Liver (tissue), 9 donors: Measurements from ENCODE around the gene THEMIS2. TPM values are rescaled to one million over a fixed set of nuclear protein-coding genes. Genes with fewer than 3 reads are reported as not detected.
A peak's percentile ranks its signal among the peaks of the same experiment; 100 is the strongest.

Experiments
- DNase-seq: peaks from one replicate; pipeline ENCODE4 v3.0.0-alpha.2; 2017; ENCODE audit warnings: low spot score
- H3K27ac ChIP-seq, 2 donors: one replicate each; pipeline ENCODE4 v1.7.0; 2013; ENCODE audit warnings: inconsistent platforms in 2 of 2, low read length in 2 of 2, control low read depth in 1 of 2, low read depth in 1 of 2, mild to moderate bottlenecking in 1 of 2
- H3K27me3 ChIP-seq, 4 donors: one replicate each; pipeline versions ENCODE4 v1.6.1 to v1.7.0; 2013; ENCODE audit warnings: low read length in 3 of 4, inconsistent platforms in 1 of 4, mild to moderate bottlenecking in 1 of 4, moderate library complexity in 1 of 4; ENCODE audit not compliant: control insufficient read depth in 4 of 4, insufficient read depth in 4 of 4
- H3K36me3 ChIP-seq, 4 donors: one replicate each; pipeline versions ENCODE4 v1.6.1 to v1.7.0; 2013; ENCODE audit warnings: low read length in 3 of 4, mild to moderate bottlenecking in 3 of 4, low read depth in 1 of 4, moderate library complexity in 1 of 4; ENCODE audit not compliant: control insufficient read depth in 4 of 4, insufficient read depth in 3 of 4
- H3K4me1 ChIP-seq, 4 donors: one replicate each; pipeline versions ENCODE4 v1.6.1 to v1.7.0; 2013; ENCODE audit warnings: low read length in 3 of 4, mild to moderate bottlenecking in 3 of 4, moderate library complexity in 1 of 4; ENCODE audit not compliant: control insufficient read depth in 4 of 4, insufficient read depth in 4 of 4
- H3K4me3 ChIP-seq, 3 donors: one replicate each; pipeline versions ENCODE4 v1.6.1 to v1.7.0; 2013; ENCODE audit warnings: low read length in 3 of 3, control low read depth in 1 of 3, low read depth in 1 of 3, mild to moderate bottlenecking in 1 of 3
- H3K9ac ChIP-seq, 2 donors: one replicate each; pipeline ENCODE4 v1.7.0; 2013; ENCODE audit warnings: low read length in 2 of 2, mild to moderate bottlenecking in 2 of 2, moderate library complexity in 2 of 2, control low read depth in 1 of 2, low read depth in 1 of 2
- H3K9me3 ChIP-seq, 4 donors: one replicate each; pipeline versions ENCODE4 v1.6.1 to v1.7.0; 2013; ENCODE audit warnings: low read length in 3 of 4; ENCODE audit not compliant: control insufficient read depth in 4 of 4
- EGR1 ChIP-seq, 2 donors: IDR thresholded peaks; 2 replicates each; pipeline ENCODE4 v1.6.1; 2016 to 2018; ENCODE audit warnings: antibody characterized with exemption in 2 of 2, low read depth in 2 of 2
- FOXA1 ChIP-seq: IDR thresholded peaks from 2 replicates; pipeline ENCODE4 v1.6.1; 2016; ENCODE audit warnings: antibody characterized with exemption
- FOXA2 ChIP-seq: IDR thresholded peaks from 2 replicates; pipeline ENCODE4 v1.6.1; 2016; ENCODE audit warnings: antibody characterized with exemption
- GABPA ChIP-seq, 2 donors: IDR thresholded peaks in 1 of 2; conservative IDR thresholded peaks in 1 of 2; 2 replicates each; pipeline ENCODE4 v1.6.1; 2016; ENCODE audit warnings: antibody characterized with exemption in 2 of 2, mild to moderate bottlenecking in 1 of 2, moderate library complexity in 1 of 2
- HNF4A ChIP-seq, 2 donors: conservative IDR thresholded peaks; 2 replicates each; pipeline ENCODE4 v1.6.1; 2016; ENCODE audit warnings: antibody characterized with exemption in 2 of 2, mild to moderate bottlenecking in 2 of 2
- HNF4G ChIP-seq: IDR thresholded peaks from 2 replicates; pipeline ENCODE4 v1.6.1; 2016; ENCODE audit warnings: antibody characterized with exemption
- JUND ChIP-seq, 2 donors: IDR thresholded peaks; 2 replicates each; pipeline ENCODE4 v1.6.1; 2016; ENCODE audit warnings: antibody characterized with exemption in 2 of 2
- NR2F2 ChIP-seq: IDR thresholded peaks from 2 replicates; pipeline ENCODE4 v1.6.1; 2016; ENCODE audit warnings: antibody characterized with exemption
- RAD21 ChIP-seq, 2 donors: IDR thresholded peaks; 2 replicates each; pipeline ENCODE4 v1.6.1; 2016; ENCODE audit warnings: antibody characterized with exemption in 2 of 2, mild to moderate bottlenecking in 2 of 2
- RXRA ChIP-seq, 2 donors: IDR thresholded peaks; 2 replicates each; pipeline ENCODE4 v1.6.1; 2017 to 2018; ENCODE audit warnings: antibody characterized with exemption in 2 of 2, mild to moderate bottlenecking in 1 of 2
- SP1 ChIP-seq: IDR thresholded peaks from 2 replicates; pipeline ENCODE4 v1.6.1; 2018; ENCODE audit warnings: antibody characterized with exemption, mild to moderate bottlenecking
- TAF1 ChIP-seq: conservative IDR thresholded peaks from 2 replicates; pipeline ENCODE4 v1.6.1; 2016; ENCODE audit warnings: antibody characterized with exemption, mild to moderate bottlenecking
- YY1 ChIP-seq: IDR thresholded peaks from 2 replicates; pipeline ENCODE4 v1.6.1; 2016; ENCODE audit warnings: antibody characterized with exemption, mild to moderate bottlenecking
- WGBS: extraction: QIAGEN DNeasy Blood & Tissue Kit; methylation state at CpG from one replicate; pipeline ENCODE4 v1.1.7; 2013; 5-methylcytosine and 5-hydroxymethylcytosine counted together
- polyA plus RNA-seq, 2 donors: library from polyadenylated mRNA; stranded (reverse) in 1 of 2; unstranded in 1 of 2; fragments of 200-250 nt in 1 of 2; fragments of >200 nt in 1 of 2; fragmentation: Nextera tagmentation in 1 of 2; extraction: Ambion mirVana in 1 of 2; gene quantifications; one replicate each; pipeline versions ENCODE4 v1.2.1 to v1.2.3, GENCODE V29; 2013 to 2015
- total RNA-seq, 2 donors: library from RNA; depleted of rRNA; stranded (reverse); fragments of >200 nt; gene quantifications; one replicate each; pipeline ENCODE4 v1.2.3, GENCODE V29; 2014
- TF ChIP-seq, protein P1 (sequence below): IDR thresholded peaks from 2 replicates; pipeline ENCODE4 v1.6.1; 2016; ENCODE audit warnings: antibody characterized with exemption
- TF ChIP-seq, protein P2 (sequence below): fragments of 150-350 bp; IDR thresholded peaks from 2 replicates; pipeline ENCODE4 v1.5.1; 2017; ENCODE audit warnings: improper control_type of control experiment, low read depth, low read length; ENCODE audit not compliant: missing input control
- TF ChIP-seq, protein P3 (sequence below): IDR thresholded peaks from 2 replicates; pipeline ENCODE4 v1.6.1; 2016; ENCODE audit warnings: antibody characterized with exemption
- TF ChIP-seq, protein P4 (sequence below): IDR thresholded peaks from 2 replicates; pipeline ENCODE4 v1.6.1; 2016; ENCODE audit warnings: antibody characterized with exemption, mild to moderate bottlenecking
- TF ChIP-seq, protein P5 (sequence below): IDR thresholded peaks from 2 replicates; pipeline ENCODE4 v1.6.1; 2016; ENCODE audit warnings: antibody characterized with exemption
- donor health status: healthy.
- donor health status: healthy.
- donor health status: healthy.
- donor health status: healthy.
- donor health status: healthy.

Gene THEMIS2
- total and polyA plus RNA-seq, 4 donors = 4.9 to 17.7 (median 10.7) TPM

DNA sequence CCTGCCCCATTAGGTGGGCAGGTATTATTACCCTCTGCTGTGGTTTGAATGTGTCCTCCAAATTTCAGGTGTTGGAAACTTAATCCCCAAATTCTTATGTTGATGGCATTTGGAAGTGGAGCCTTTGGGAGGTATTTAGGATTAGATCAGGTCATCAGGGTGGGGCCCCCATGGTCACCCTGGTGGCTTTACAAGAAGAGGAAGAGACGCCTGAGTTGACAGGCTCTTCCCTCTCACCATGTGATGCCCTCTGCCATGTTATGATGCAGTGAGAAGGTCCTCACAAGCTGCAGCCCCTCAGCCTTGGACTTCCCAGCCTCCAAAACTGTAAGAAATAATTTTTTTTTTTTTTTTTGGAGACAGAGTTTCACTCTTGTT is 8.8 kb upstream of the THEMIS2 start:
- Histone ChIP-seq H3K27ac (peak overlapping the region; percentile 55 to 57), H3K4me1 (no peaks in the 10 kb centered on the region), H3K9ac (no peak overlapping the region), H3K4me3 (no peak overlapping the region), H3K36me3 (no peaks in the 10 kb centered on the region), H3K27me3 (no peaks in the 10 kb centered on the region), H3K9me3 (no peaks in the 10 kb centered on the region)
- no peak for TF ChIP-seq HNF4G
- TF ChIP-seq, protein P1, sequence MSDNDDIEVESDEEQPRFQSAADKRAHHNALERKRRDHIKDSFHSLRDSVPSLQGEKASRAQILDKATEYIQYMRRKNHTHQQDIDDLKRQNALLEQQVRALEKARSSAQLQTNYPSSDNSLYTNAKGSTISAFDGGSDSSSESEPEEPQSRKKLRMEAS = peak; percentile 3
- 82% methylated on average over 1 of the region's 1 CpG for WGBS
- no peak for DNase-seq

DNA sequence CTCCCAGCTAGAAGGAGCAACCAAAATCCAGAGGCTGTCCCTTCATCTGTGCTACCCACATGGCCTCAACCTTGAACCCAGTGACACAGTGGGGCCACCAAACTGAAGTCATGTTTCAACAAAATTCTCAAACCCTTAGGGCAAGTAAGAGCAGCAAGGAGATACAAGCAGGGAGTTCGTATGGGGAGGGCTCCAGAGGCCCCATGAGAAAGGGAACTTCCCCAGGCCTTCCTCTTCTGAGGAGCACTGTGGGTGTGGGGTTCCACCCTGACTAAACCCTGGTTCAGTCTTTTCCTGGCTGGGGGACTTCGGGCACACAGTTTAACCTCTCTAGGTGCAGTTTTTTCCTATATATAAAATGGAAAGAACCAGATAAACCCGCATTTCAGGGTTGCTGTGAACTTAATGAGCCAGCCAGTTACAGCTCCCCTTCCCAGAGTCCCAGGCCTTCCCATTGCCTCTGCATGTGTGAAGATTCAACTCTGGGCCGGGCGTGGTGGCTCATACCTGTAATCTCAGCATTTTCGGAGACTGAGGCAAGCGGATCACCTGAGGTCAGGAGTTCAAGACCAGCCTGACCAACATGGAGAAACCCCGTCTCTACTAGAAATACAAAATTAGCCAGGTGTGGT is 8.0 kb upstream of the THEMIS2 start:
- no peak for TF ChIP-seq FOXA1
- TF ChIP-seq HNF4G = no peak
- no peak for TF ChIP-seq FOXA2
- H3K36me3 ChIP-seq = no peaks in the 10 kb centered on the region
- DNase-seq = no peak
- H3K27ac ChIP-seq = peak overlapping the region; percentile 55 to 57
- H3K4me3 ChIP-seq = no peak overlapping the region
- WGBS = 85% methylated on average over 8 of the region's 8 CpGs
- H3K27me3 ChIP-seq = no peaks in the 10 kb centered on the region
- no peaks in the 10 kb centered on the region for H3K4me1 ChIP-seq
- H3K9ac ChIP-seq = no peak overlapping the region
- no peaks in the 10 kb centered on the region for H3K9me3 ChIP-seq

DNA sequence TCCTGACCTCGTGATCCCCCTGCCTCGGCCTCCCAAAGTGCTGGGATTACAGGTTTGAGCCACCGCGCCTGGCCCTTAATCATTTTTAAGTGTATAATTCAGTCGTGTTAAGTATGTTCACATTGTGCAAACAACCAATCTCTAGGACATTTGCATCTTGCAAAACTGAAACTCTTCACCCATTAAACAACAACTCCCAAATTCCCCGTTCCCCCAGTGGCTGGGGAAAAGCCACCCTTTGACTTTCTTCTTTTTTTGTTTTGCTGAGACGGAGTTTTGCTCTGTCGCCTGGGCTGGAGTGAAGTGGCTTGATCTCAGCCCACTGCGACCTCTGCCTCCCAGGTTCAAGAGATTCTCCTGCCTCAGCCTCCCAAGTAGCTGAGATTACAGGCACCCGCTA is 6.5 kb upstream of the THEMIS2 start:
- no peaks in the 10 kb centered on the region for H3K27me3 ChIP-seq
- H3K9ac ChIP-seq = no peak overlapping the region
- H3K27ac ChIP-seq = no peak overlapping the region
- TF ChIP-seq EGR1 (IDR thresholded peaks at IDR 0.05; ENCODE audit: low read depth in 2 of 2) = no peak
- TF ChIP-seq, protein P1 = no peak
- TF ChIP-seq, protein P2, sequence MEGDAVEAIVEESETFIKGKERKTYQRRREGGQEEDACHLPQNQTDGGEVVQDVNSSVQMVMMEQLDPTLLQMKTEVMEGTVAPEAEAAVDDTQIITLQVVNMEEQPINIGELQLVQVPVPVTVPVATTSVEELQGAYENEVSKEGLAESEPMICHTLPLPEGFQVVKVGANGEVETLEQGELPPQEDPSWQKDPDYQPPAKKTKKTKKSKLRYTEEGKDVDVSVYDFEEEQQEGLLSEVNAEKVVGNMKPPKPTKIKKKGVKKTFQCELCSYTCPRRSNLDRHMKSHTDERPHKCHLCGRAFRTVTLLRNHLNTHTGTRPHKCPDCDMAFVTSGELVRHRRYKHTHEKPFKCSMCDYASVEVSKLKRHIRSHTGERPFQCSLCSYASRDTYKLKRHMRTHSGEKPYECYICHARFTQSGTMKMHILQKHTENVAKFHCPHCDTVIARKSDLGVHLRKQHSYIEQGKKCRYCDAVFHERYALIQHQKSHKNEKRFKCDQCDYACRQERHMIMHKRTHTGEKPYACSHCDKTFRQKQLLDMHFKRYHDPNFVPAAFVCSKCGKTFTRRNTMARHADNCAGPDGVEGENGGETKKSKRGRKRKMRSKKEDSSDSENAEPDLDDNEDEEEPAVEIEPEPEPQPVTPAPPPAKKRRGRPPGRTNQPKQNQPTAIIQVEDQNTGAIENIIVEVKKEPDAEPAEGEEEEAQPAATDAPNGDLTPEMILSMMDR = no peak
- TF ChIP-seq RAD21 (IDR thresholded peaks at IDR 0.05) = no peak
- TF ChIP-seq, protein P3, sequence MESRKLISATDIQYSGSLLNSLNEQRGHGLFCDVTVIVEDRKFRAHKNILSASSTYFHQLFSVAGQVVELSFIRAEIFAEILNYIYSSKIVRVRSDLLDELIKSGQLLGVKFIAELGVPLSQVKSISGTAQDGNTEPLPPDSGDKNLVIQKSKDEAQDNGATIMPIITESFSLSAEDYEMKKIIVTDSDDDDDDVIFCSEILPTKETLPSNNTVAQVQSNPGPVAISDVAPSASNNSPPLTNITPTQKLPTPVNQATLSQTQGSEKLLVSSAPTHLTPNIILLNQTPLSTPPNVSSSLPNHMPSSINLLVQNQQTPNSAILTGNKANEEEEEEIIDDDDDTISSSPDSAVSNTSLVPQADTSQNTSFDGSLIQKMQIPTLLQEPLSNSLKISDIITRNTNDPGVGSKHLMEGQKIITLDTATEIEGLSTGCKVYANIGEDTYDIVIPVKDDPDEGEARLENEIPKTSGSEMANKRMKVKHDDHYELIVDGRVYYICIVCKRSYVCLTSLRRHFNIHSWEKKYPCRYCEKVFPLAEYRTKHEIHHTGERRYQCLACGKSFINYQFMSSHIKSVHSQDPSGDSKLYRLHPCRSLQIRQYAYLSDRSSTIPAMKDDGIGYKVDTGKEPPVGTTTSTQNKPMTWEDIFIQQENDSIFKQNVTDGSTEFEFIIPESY = no peak
- TF ChIP-seq, protein P4, sequence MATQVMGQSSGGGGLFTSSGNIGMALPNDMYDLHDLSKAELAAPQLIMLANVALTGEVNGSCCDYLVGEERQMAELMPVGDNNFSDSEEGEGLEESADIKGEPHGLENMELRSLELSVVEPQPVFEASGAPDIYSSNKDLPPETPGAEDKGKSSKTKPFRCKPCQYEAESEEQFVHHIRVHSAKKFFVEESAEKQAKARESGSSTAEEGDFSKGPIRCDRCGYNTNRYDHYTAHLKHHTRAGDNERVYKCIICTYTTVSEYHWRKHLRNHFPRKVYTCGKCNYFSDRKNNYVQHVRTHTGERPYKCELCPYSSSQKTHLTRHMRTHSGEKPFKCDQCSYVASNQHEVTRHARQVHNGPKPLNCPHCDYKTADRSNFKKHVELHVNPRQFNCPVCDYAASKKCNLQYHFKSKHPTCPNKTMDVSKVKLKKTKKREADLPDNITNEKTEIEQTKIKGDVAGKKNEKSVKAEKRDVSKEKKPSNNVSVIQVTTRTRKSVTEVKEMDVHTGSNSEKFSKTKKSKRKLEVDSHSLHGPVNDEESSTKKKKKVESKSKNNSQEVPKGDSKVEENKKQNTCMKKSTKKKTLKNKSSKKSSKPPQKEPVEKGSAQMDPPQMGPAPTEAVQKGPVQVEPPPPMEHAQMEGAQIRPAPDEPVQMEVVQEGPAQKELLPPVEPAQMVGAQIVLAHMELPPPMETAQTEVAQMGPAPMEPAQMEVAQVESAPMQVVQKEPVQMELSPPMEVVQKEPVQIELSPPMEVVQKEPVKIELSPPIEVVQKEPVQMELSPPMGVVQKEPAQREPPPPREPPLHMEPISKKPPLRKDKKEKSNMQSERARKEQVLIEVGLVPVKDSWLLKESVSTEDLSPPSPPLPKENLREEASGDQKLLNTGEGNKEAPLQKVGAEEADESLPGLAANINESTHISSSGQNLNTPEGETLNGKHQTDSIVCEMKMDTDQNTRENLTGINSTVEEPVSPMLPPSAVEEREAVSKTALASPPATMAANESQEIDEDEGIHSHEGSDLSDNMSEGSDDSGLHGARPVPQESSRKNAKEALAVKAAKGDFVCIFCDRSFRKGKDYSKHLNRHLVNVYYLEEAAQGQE = no peak
- TF ChIP-seq TAF1 = no peak
- TF ChIP-seq HNF4A (conservative IDR thresholded peaks at IDR 0.05) = no peak
- TF ChIP-seq FOXA2 = no peak
- TF ChIP-seq JUND (IDR thresholded peaks at IDR 0.05) = no peak
- no peak for TF ChIP-seq SP1
- TF ChIP-seq FOXA1 = no peak
- no peak for TF ChIP-seq YY1
- no peak for TF ChIP-seq RXRA (IDR thresholded peaks at IDR 0.05)
- TF ChIP-seq, protein P5, sequence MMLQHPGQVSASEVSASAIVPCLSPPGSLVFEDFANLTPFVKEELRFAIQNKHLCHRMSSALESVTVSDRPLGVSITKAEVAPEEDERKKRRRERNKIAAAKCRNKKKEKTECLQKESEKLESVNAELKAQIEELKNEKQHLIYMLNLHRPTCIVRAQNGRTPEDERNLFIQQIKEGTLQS = no peak
- TF ChIP-seq NR2F2 = no peak
- no peak for TF ChIP-seq HNF4G
- no peak for TF ChIP-seq GABPA (IDR thresholded peaks at IDR 0.05 in 1 of 2, conservative IDR thresholded peaks at IDR 0.05 in 1 of 2)
- no peaks in the 10 kb centered on the region for H3K36me3 ChIP-seq
- H3K9me3 ChIP-seq = no peaks in the 10 kb centered on the region
- no peak for DNase-seq
- no peaks in the 10 kb centered on the region for H3K4me1 ChIP-seq
- WGBS = 94% methylated on average over 10 of the region's 10 CpGs
- no peak overlapping the region for H3K4me3 ChIP-seq
